ENCODE results near the gene TMPRSS3. TPM values are rescaled to one million over a fixed set of nuclear protein-coding genes. Genes with fewer than 3 reads are reported as not detected.

Gene TMPRSS3
- total RNA-seq, 2 donors from 2014 or later = 12.5 to 12.7 TPM

DNA sequence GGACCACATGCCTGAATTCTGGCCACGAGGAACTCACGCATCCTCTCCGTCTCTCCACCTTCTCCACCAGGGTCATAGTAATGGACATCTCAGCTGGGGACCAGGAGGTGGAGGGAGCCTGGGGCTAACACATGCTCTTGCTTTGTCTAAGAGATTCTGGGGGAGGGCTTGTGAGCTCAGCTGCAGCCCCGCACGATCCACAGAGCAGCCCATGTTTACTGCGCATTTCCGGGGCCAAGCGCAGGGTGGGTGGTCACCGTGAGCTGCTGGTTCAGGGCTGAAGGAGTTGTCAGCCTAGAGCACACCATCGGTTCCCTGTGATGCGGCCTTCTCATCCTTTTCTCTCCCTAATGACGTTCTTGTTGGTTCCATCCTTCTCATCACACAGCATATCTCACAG, 37.6 kb downstream of the TMPRSS3 start:
- no peak for DNase-seq
- Histone ChIP-seq H3K27ac (no peak overlapping the region), H3K4me1 (no peaks in the 10 kb centered on the region), H3K36me3 (replicated peaks in 1 of 2; ENCODE audit: insufficient read depth in 1 of 2, low read depth in 2 of 2) (no peaks in the 10 kb centered on the region), H3K27me3 (no peaks in the 10 kb centered on the region), H3K4me3 (no peak overlapping the region), H3K9me3 (peaks cover 0 to 4% (median 0%) of the 10 kb centered on the region in 3 donors)
- TF ChIP-seq, protein P1, sequence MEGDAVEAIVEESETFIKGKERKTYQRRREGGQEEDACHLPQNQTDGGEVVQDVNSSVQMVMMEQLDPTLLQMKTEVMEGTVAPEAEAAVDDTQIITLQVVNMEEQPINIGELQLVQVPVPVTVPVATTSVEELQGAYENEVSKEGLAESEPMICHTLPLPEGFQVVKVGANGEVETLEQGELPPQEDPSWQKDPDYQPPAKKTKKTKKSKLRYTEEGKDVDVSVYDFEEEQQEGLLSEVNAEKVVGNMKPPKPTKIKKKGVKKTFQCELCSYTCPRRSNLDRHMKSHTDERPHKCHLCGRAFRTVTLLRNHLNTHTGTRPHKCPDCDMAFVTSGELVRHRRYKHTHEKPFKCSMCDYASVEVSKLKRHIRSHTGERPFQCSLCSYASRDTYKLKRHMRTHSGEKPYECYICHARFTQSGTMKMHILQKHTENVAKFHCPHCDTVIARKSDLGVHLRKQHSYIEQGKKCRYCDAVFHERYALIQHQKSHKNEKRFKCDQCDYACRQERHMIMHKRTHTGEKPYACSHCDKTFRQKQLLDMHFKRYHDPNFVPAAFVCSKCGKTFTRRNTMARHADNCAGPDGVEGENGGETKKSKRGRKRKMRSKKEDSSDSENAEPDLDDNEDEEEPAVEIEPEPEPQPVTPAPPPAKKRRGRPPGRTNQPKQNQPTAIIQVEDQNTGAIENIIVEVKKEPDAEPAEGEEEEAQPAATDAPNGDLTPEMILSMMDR (IDR thresholded peaks at IDR 0.05) = no peak
- TF ChIP-seq POLR2A (IDR thresholded peaks at IDR 0.05) = no peak
- 86 to 92% methylated on average over 12 of the region's 12 CpGs for WGBS, 2 donors
- no peak for ATAC-seq
- intact Hi-C loops (cut with DNase I) = no loop called here

GRCh38 chr21:42357307-42357706, 38.5 kb downstream of the TMPRSS3 start:
- peaks cover 0 to 4% (median 0%) of the 10 kb centered on the region in 3 donors for H3K9me3 ChIP-seq
- no peaks in the 10 kb centered on the region for H3K27me3 ChIP-seq
- ATAC-seq = no peak
- no peaks in the 10 kb centered on the region for H3K36me3 ChIP-seq (replicated peaks in 1 of 2; ENCODE audit: insufficient read depth in 1 of 2, low read depth in 2 of 2)
- intact Hi-C loops (cut with DNase I) = no loop called here
- no peak for TF ChIP-seq POLR2A (IDR thresholded peaks at IDR 0.05)
- TF ChIP-seq, protein P1 (IDR thresholded peaks at IDR 0.05) = no peak
- 35 to 43% methylated on average over 3 of the region's 3 CpGs for WGBS, 2 donors
- H3K27ac ChIP-seq = no peak overlapping the region
- no peak for DNase-seq
- H3K4me3 ChIP-seq = no peak overlapping the region
- H3K4me1 ChIP-seq = no peaks in the 10 kb centered on the region

- Histone ChIP-seq H3K4me3 (no peak overlapping the region), H3K27me3 (no peaks in the 10 kb centered on the region), H3K9me3 (peaks cover 0 to 4% (median 0%) of the 10 kb centered on the region in 3 donors), H3K27ac (no peak overlapping the region), H3K36me3 (replicated peaks in 1 of 2; ENCODE audit: insufficient read depth in 1 of 2, low read depth in 2 of 2) (no peaks in the 10 kb centered on the region), H3K4me1 (no peaks in the 10 kb centered on the region)
- intact Hi-C loops (cut with DNase I) = no loop called here
- DNase-seq (no peak), ATAC-seq (no peak)
- TF ChIP-seq POLR2A (IDR thresholded peaks at IDR 0.05) = no peak
- TF ChIP-seq, protein P1 (IDR thresholded peaks at IDR 0.05) = no peak
- WGBS, 2 donors = 48 to 55% methylated on average over 6 of the region's 6 CpGs
These were observed 39.2 kb downstream of the TMPRSS3 start for GRCh38 chr21:42356650-42357049.

GRCh38 chr21:42356046-42356445, 39.8 kb downstream of the TMPRSS3 start:
- no peak for TF ChIP-seq POLR2A (IDR thresholded peaks at IDR 0.05)
- TF ChIP-seq, protein P1 (IDR thresholded peaks at IDR 0.05) = no peak
- Histone ChIP-seq H3K4me1 (no peaks in the 10 kb centered on the region), H3K27me3 (no peaks in the 10 kb centered on the region), H3K27ac (no peak overlapping the region), H3K36me3 (replicated peaks in 1 of 2; ENCODE audit: insufficient read depth in 1 of 2, low read depth in 2 of 2) (no peaks in the 10 kb centered on the region), H3K4me3 (no peak overlapping the region), H3K9me3 (peaks cover 0 to 4% (median 0%) of the 10 kb centered on the region in 3 donors)
- DNase-seq (no peak), ATAC-seq (no peak)
- intact Hi-C loops (cut with DNase I) = no loop called here
- 74 to 76% methylated on average over 2 of the region's 2 CpGs for WGBS, 2 donors

DNA sequence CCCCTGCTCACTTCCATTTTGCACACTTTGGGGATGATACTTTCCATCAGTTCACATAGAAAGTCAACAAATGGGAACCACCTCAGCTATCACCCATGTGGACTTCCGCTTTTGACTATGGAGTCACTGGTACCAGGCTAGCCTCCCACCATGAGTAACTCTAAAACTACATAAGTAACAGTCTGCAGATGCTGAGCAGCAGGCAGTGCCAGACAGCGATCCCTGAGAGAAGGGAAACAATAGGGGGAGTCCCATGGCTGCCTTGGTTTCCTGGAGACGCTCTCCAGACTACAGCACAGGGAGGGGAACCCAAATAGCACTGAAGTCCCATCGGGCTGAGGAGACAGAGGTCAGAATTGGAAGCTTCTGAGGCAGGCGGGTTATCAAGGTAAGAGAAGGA, 42.2 kb downstream of the TMPRSS3 start:
- intact Hi-C loops (cut with DNase I) = no loop called here
- WGBS, 2 donors = 71 to 99% methylated on average over 5 of the region's 5 CpGs
- H3K27ac ChIP-seq = no peak overlapping the region

More for the DNA sequence above, 42.2 kb downstream of the TMPRSS3 start:
- Histone ChIP-seq H3K9me3 (peaks cover 0 to 4% (median 0%) of the 10 kb centered on the region in 3 donors), H3K4me3 (no peak overlapping the region), H3K36me3 (replicated peaks in 1 of 2; ENCODE audit: insufficient read depth in 1 of 2, low read depth in 2 of 2) (no peaks in the 10 kb centered on the region), H3K27me3 (no peaks in the 10 kb centered on the region), H3K4me1 (no peaks in the 10 kb centered on the region)
- DNase-seq (no peak), ATAC-seq (no peak)
- TF ChIP-seq POLR2A (IDR thresholded peaks at IDR 0.05) = no peak
- TF ChIP-seq, protein P1 (IDR thresholded peaks at IDR 0.05) = no peak
